ENCODE results near the gene RBBP8.

DNA sequence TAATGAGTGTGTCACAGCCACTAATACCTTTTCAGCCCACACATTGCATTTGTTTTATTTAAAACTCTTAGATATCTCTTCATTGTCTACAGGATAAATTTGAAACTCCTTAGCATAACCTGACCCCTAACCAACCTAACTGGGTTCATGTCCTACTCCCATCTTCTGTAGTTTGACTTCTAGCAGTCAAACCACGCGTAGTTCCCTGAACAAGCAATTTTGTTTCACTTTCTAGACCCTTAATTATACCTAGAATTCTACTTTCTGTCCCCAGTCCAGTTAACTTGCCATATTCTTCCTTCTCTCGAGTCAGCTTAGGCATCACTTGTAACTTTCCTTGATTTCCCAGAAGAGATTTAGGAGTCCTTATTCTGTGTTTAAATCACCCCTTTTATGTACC, 55.1 kb downstream of the RBBP8 start:
- TF ChIP-seq, protein P1, sequence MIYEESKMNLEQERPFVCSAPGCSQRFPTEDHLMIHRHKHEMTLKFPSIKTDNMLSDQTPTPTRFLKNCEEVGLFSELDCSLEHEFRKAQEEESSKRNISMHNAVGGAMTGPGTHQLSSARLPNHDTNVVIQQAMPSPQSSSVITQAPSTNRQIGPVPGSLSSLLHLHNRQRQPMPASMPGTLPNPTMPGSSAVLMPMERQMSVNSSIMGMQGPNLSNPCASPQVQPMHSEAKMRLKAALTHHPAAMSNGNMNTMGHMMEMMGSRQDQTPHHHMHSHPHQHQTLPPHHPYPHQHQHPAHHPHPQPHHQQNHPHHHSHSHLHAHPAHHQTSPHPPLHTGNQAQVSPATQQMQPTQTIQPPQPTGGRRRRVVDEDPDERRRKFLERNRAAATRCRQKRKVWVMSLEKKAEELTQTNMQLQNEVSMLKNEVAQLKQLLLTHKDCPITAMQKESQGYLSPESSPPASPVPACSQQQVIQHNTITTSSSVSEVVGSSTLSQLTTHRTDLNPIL (CRISPR knock-in tag; IDR thresholded peaks at IDR 0.05; ENCODE audit: low read depth): no peak
- TF ChIP-seq ZNF565 (CRISPR knock-in tag; conservative IDR thresholded peaks at IDR 0.05; ENCODE audit: low read depth) (no peak), PPARA (CRISPR knock-in tag; IDR thresholded peaks at IDR 0.05; ENCODE audit: borderline replicate concordance) (no peak), CSDC2 (CRISPR knock-in tag; IDR thresholded peaks at IDR 0.05) (no peak), ZNF70 (CRISPR knock-in tag; IDR thresholded peaks at IDR 0.05) (no peak), ZFP3 (CRISPR knock-in tag; IDR thresholded peaks at IDR 0.05) (no peak), GLIS3 (CRISPR knock-in tag; IDR thresholded peaks at IDR 0.05) (no peak), BACH2 (CRISPR knock-in tag; IDR thresholded peaks at IDR 0.05; ENCODE audit: borderline replicate concordance) (no peak)
- TF ChIP-seq, protein P2, sequence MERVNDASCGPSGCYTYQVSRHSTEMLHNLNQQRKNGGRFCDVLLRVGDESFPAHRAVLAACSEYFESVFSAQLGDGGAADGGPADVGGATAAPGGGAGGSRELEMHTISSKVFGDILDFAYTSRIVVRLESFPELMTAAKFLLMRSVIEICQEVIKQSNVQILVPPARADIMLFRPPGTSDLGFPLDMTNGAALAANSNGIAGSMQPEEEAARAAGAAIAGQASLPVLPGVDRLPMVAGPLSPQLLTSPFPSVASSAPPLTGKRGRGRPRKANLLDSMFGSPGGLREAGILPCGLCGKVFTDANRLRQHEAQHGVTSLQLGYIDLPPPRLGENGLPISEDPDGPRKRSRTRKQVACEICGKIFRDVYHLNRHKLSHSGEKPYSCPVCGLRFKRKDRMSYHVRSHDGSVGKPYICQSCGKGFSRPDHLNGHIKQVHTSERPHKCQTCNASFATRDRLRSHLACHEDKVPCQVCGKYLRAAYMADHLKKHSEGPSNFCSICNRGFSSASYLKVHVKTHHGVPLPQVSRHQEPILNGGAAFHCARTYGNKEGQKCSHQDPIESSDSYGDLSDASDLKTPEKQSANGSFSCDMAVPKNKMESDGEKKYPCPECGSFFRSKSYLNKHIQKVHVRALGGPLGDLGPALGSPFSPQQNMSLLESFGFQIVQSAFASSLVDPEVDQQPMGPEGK (CRISPR knock-in tag; IDR thresholded peaks at IDR 0.05; ENCODE audit: borderline replicate concordance): no peak

All from SK-N-SH treated with all-trans-retinoic acid at 6 μM for 48 hours (cell line).